Muscle layer of colon (tissue), 2 donors: ENCODE measurements around the gene FBXO2.

ENCODE experiments used
- H3K27ac ChIP-seq: one replicate; pipeline ENCODE4 v1.7.0; 2013; ENCODE audit warnings: low read depth, mild to moderate bottlenecking, low read length, moderate library complexity
- H3K27me3 ChIP-seq, 2 donors: one replicate each; pipeline ENCODE4 v1.7.0; 2013; ENCODE audit warnings: low read length in 2 of 2, mild to moderate bottlenecking in 2 of 2; ENCODE audit not compliant: insufficient read depth in 2 of 2, control insufficient read depth in 1 of 2
- H3K36me3 ChIP-seq: one replicate; pipeline ENCODE4 v1.7.0; 2013; ENCODE audit warnings: mild to moderate bottlenecking, low read length; ENCODE audit not compliant: insufficient read depth
- H3K4me1 ChIP-seq: one replicate; pipeline ENCODE4 v1.7.0; 2013; ENCODE audit warnings: mild to moderate bottlenecking, low read length; ENCODE audit not compliant: insufficient read depth
- H3K4me3 ChIP-seq, 2 donors: one replicate each; pipeline ENCODE4 v1.7.0; 2013; ENCODE audit warnings: low read length in 2 of 2, low read depth in 1 of 2, mild to moderate bottlenecking in 1 of 2, moderate library complexity in 1 of 2
- H3K9ac ChIP-seq: one replicate; pipeline ENCODE4 v1.7.0; 2013; ENCODE audit warnings: low read length
- H3K9me3 ChIP-seq: one replicate; pipeline ENCODE4 v1.7.0; 2013; ENCODE audit warnings: mild to moderate bottlenecking, low read length
- donor health status: abdominal sarcoma.
- donor health status: Adenocarcinoma of cecum.

The FBXO2 gene

DNA sequence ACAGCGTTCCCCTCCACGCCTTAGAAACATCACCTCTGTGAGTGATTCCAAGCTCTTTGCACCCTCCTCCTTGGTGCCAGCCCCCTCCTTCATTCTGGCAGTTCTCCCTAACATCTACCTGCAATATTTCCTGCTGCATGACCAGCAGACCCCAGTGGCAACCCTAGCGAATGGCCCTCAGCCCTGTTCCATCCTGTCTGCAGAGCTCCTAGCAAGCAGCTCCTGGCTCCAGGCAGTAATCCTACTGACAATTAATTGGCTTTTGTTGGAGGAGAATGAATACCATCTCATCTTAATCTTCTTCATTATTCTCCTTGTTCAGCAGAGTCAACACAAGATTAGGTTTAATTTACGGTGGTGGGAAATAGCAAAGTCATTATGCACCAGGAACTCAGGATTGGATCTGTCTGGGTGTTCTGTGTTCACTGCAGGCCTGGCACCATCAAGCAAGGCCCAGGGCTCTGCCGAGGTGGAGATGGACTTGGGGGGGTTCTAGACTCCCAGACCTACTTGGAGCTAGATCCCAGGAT is 12.4 kb downstream of the FBXO2 start:
- H3K27me3 ChIP-seq = peaks cover 0 to under 1% of the 10 kb centered on the region in 2 donors
- no peaks in the 10 kb centered on the region for H3K4me1 ChIP-seq

GRCh38 chr1:11640944-11641343 is 13.3 kb downstream of the FBXO2 start:
- no peaks in the 10 kb centered on the region for H3K36me3 ChIP-seq
- H3K4me3 ChIP-seq = no peak overlapping the region
- H3K9me3 ChIP-seq = no peaks in the 10 kb centered on the region
- H3K27ac ChIP-seq = no peak overlapping the region
- no peaks in the 10 kb centered on the region for H3K4me1 ChIP-seq
- no peaks in the 10 kb centered on the region for H3K27me3 ChIP-seq
- no peak overlapping the region for H3K9ac ChIP-seq

More for the DNA sequence above, 12.4 kb downstream of the FBXO2 start:
- no peak overlapping the region for H3K9ac ChIP-seq
- no peaks in the 10 kb centered on the region for H3K9me3 ChIP-seq
- H3K27ac ChIP-seq = no peak overlapping the region
- H3K4me3 ChIP-seq = no peak overlapping the region
- no peaks in the 10 kb centered on the region for H3K36me3 ChIP-seq

GRCh38 chr1:11640101-11640500 is 14.1 kb downstream of the FBXO2 start:
- no peaks in the 10 kb centered on the region for H3K27me3 ChIP-seq

GRCh38 chr1:11639372-11639771 is 14.9 kb downstream of the FBXO2 start:
- Histone ChIP-seq H3K4me1 (no peaks in the 10 kb centered on the region), H3K9ac (no peak overlapping the region), H3K36me3 (no peaks in the 10 kb centered on the region), H3K9me3 (no peaks in the 10 kb centered on the region), H3K27me3 (peaks cover 0 to 1% of the 10 kb centered on the region in 2 donors), H3K4me3 (no peak overlapping the region), H3K27ac (no peak overlapping the region)

More at GRCh38 chr1:11640101-11640500, 14.1 kb downstream of the FBXO2 start:
- no peaks in the 10 kb centered on the region for H3K4me1 ChIP-seq
- H3K36me3 ChIP-seq = no peaks in the 10 kb centered on the region
- no peak overlapping the region for H3K4me3 ChIP-seq
- H3K9ac ChIP-seq = no peak overlapping the region
- H3K27ac ChIP-seq = no peak overlapping the region
- H3K9me3 ChIP-seq = no peaks in the 10 kb centered on the region

DNA sequence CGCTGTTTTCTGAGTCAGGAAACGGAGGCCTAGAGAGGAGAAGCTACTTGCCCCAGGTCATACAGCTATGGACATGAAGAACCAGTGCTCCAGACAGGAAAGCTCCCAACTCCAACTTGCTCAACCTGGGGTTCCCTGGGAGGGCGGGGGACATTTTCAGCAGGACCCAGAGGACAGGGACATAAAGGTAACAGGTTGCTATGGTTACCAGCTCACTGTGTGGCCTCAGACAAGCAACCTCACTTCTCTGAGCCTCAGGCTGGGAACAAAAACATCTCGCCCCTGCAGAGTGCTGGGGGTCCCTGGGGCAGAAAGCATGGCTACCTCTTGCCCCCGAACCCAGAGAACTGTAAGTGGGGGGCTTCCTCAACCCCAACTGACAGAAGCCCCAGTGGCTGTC is 16.1 kb downstream of the FBXO2 start:
- Histone ChIP-seq H3K4me3 (no peak overlapping the region), H3K27ac (no peak overlapping the region), H3K9me3 (no peaks in the 10 kb centered on the region), H3K9ac (no peak overlapping the region), H3K4me1 (no peaks in the 10 kb centered on the region), H3K36me3 (no peaks in the 10 kb centered on the region), H3K27me3 (peaks cover 0 to 6% of the 10 kb centered on the region in 2 donors)

- H3K4me3 ChIP-seq = no peak overlapping the region
- H3K4me1 ChIP-seq = no peaks in the 10 kb centered on the region
- H3K9ac ChIP-seq = no peak overlapping the region
- no peaks in the 10 kb centered on the region for H3K36me3 ChIP-seq
- H3K9me3 ChIP-seq = no peaks in the 10 kb centered on the region
- H3K27ac ChIP-seq = no peak overlapping the region
- H3K27me3 ChIP-seq = peaks cover 0 to 6% of the 10 kb centered on the region in 2 donors
Observed at GRCh38 chr1:11634365-11635192, 19.6 kb downstream of the FBXO2 start.

- H3K4me1 ChIP-seq = no peaks in the 10 kb centered on the region
- no peaks in the 10 kb centered on the region for H3K36me3 ChIP-seq
- H3K27ac ChIP-seq = no peak overlapping the region
- no peak overlapping the region for H3K9ac ChIP-seq
- H3K4me3 ChIP-seq = no peak overlapping the region
- no peaks in the 10 kb centered on the region for H3K9me3 ChIP-seq
- peaks cover 0 to 10% of the 10 kb centered on the region in 2 donors for H3K27me3 ChIP-seq
Observed at GRCh38 chr1:11629184-11630016, 24.8 kb downstream of the FBXO2 start.

DNA sequence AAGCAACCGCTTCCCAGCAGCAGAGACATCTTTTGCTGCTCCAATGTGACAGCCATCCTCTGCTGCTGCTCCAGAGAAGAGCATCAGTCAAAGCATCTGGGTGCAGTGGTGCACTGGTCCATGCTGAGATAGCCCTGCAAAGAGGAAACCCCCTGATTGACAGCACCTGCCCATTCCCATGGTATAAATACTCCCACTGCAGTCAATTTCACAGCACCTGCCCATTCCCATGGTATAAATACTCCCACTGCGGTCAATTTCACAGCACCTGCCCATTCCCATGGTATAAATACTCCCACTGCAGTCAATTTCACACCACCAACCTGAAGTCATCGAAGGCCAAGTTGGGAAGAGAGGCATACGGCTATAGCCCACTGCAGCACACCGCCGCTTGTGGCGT is 25.5 kb downstream of the FBXO2 start:
- no peaks in the 10 kb centered on the region for H3K36me3 ChIP-seq
- H3K9ac ChIP-seq = no peak overlapping the region
- H3K27me3 ChIP-seq = peaks cover 0 to 5% of the 10 kb centered on the region in 2 donors
- H3K9me3 ChIP-seq = no peaks in the 10 kb centered on the region
- no peak overlapping the region for H3K4me3 ChIP-seq
- no peaks in the 10 kb centered on the region for H3K4me1 ChIP-seq
- H3K27ac ChIP-seq = no peak overlapping the region

GRCh38 chr1:11626551-11626950 is 27.7 kb downstream of the FBXO2 start:
- H3K9ac ChIP-seq = no peak overlapping the region
- H3K9me3 ChIP-seq = no peaks in the 10 kb centered on the region
- no peak overlapping the region for H3K4me3 ChIP-seq
- no peaks in the 10 kb centered on the region for H3K36me3 ChIP-seq
- no peaks in the 10 kb centered on the region for H3K4me1 ChIP-seq
- no peak overlapping the region for H3K27ac ChIP-seq
- peaks cover 0 to 5% of the 10 kb centered on the region in 2 donors for H3K27me3 ChIP-seq

- no peak overlapping the region for H3K9ac ChIP-seq
- peaks cover 0 to 10% of the 10 kb centered on the region in 2 donors for H3K27me3 ChIP-seq
- no peak overlapping the region for H3K4me3 ChIP-seq
- no peak overlapping the region for H3K27ac ChIP-seq
- no peaks in the 10 kb centered on the region for H3K9me3 ChIP-seq
- no peaks in the 10 kb centered on the region for H3K4me1 ChIP-seq
- H3K36me3 ChIP-seq = no peaks in the 10 kb centered on the region
Observed at GRCh38 chr1:11623702-11624101, 30.5 kb downstream of the FBXO2 start.

DNA sequence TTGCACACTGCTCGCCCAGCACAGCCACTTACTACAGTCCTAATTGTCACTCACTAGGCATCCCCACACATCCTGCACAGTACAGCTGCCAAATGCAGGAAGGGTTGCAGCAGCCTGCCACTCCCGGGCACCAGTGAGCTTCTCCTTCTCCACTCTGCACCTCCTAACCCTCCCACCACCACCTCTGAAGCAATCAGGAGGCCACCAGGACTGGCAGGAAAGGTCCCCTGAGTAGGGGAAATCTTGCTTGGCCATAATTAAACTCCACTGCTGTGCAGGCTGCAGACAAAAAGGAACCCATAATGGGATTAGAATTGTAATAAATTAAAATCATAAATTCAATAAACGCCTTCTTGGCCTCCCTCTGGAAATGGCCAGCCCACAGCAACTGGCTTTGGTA is 31.8 kb downstream of the FBXO2 start:
- Histone ChIP-seq H3K4me3 (no peak overlapping the region), H3K9me3 (no peaks in the 10 kb centered on the region), H3K27me3 (peaks cover 0 to 13% of the 10 kb centered on the region in 2 donors)

More for the DNA sequence above, 31.8 kb downstream of the FBXO2 start:
- no peaks in the 10 kb centered on the region for H3K4me1 ChIP-seq
- no peaks in the 10 kb centered on the region for H3K36me3 ChIP-seq
- H3K27ac ChIP-seq = no peak overlapping the region
- H3K9ac ChIP-seq = no peak overlapping the region
